GM12878 (cell line): ENCODE results near the gene ZNF75A. TPM values are rescaled to one million over a fixed set of nuclear protein-coding genes. Genes with fewer than 3 reads are reported as not detected.

Experiments used
- CREM ChIP-seq: IDR thresholded peaks from 2 replicates; pipeline ENCODE4 v1.6.1; 2014; ENCODE audit warnings: antibody characterized with exemption, low read depth
- FOS ChIP-seq: IDR thresholded peaks from 3 replicates; pipeline ENCODE4 v1.6.1; 2011; ENCODE audit warnings: borderline replicate concordance; ENCODE audit not compliant: insufficient read length; ENCODE audit errors: extremely low read depth
- LARP7 ChIP-seq: fragments of 450-650 bp; IDR thresholded peaks from 2 replicates; pipeline ENCODE4 v1.6.1; 2017; ENCODE audit warnings: mild to moderate bottlenecking
- MEF2A ChIP-seq: IDR thresholded peaks from 2 replicates; pipeline ENCODE4 v1.6.1; 2011; ENCODE audit warnings: low read depth, mild to moderate bottlenecking, low read length, moderate library complexity; ENCODE audit not compliant: insufficient read depth
- MTA3 ChIP-seq: IDR thresholded peaks from 2 replicates; pipeline ENCODE4 v1.6.1; 2012; ENCODE audit warnings: low read length, inconsistent platforms, borderline replicate concordance
- NRF1 ChIP-seq: conservative IDR thresholded peaks from 2 replicates; pipeline ENCODE4 v1.6.1; 2011; ENCODE audit warnings: mild to moderate bottlenecking, low read depth, low read length, improper control_type of control experiment
- ZNF274 ChIP-seq: IDR thresholded peaks from one replicate; pipeline ENCODE4 v1.8.0; 2011; ENCODE audit not compliant: insufficient read length, insufficient read depth
- ZNF384 ChIP-seq: IDR thresholded peaks from 2 replicates; pipeline ENCODE4 v1.6.1; 2012; ENCODE audit warnings: low read depth, mild to moderate bottlenecking, low read length, improper control_type of control experiment, borderline replicate concordance
- polyA plus RNA-seq, 11 experiments: library from polyadenylated mRNA; depleted of rRNA in 4 of 11; unstranded in 6 of 11; stranded (reverse) in 5 of 11; fragments of >200 nt; fragmentation: Nextera tagmentation in 4 of 11; fragmentation: Illumina TruSeq in 1 of 11; extraction: Ambion mirVana in 4 of 11; extraction: Trizol in 1 of 11; gene quantifications; 1 replicate in 1 of 11; 2 replicates in 10 of 11; pipeline versions ENCODE4 v1.2.1 to v1.2.3, GENCODE V29; 2011 to 2016; ENCODE audit warnings: inconsistent platforms in 2 of 11, missing spikeins in 2 of 11, low read depth in 1 of 11
- total RNA-seq, 4 experiments: library from RNA; depleted of rRNA in 3 of 4; stranded (reverse); fragments of >200 nt in 3 of 4; fragmentation: Illumina TruSeq in 1 of 4; extraction: Trizol in 1 of 4; gene quantifications; 2 replicates each; pipeline versions ENCODE4 v1.2.1 to v1.2.3, GENCODE V29; 2013 to 2021
- TF ChIP-seq, protein P1 (sequence below): IDR thresholded peaks from 2 replicates; pipeline ENCODE4 v1.6.1; 2011; ENCODE audit warnings: low read depth, mild to moderate bottlenecking, low read length, moderate library complexity, borderline replicate concordance; ENCODE audit errors: extremely low read depth
- TF ChIP-seq, protein P2 (sequence below): IDR thresholded peaks from 2 replicates; pipeline ENCODE4 v1.6.1; 2011; ENCODE audit warnings: mild to moderate bottlenecking, low read depth, low read length, moderate library complexity; ENCODE audit not compliant: insufficient replicate concordance
- TF ChIP-seq, protein P3 (sequence below): fragments of 450-650 bp; formaldehyde crosslinking; IDR thresholded peaks from 2 replicates; pipeline ENCODE4 v1.4.0; 2020; ENCODE audit warnings: mild to moderate bottlenecking, moderate library complexity
- TF ChIP-seq, protein P4 (sequence below): IDR thresholded peaks from 2 replicates; pipeline ENCODE4 v1.6.1; 2012; ENCODE audit warnings: improper control_type of control experiment, low read depth, low read length; ENCODE audit not compliant: insufficient replicate concordance
- TF ChIP-seq, protein P5 (sequence below): fragments of 450-650 bp; IDR thresholded peaks from 2 replicates; pipeline ENCODE4 v1.6.1; 2018; ENCODE audit warnings: mild to moderate bottlenecking, low read depth, moderate library complexity; ENCODE audit not compliant: partially characterized antibody

Gene ZNF75A
- total and polyA plus RNA-seq, 10 of the 15 experiments (the other 5 are each of a cell fraction or from before 2014, with no cell fraction given) = 7.4 to 21.2 (median 16.1) TPM

DNA sequence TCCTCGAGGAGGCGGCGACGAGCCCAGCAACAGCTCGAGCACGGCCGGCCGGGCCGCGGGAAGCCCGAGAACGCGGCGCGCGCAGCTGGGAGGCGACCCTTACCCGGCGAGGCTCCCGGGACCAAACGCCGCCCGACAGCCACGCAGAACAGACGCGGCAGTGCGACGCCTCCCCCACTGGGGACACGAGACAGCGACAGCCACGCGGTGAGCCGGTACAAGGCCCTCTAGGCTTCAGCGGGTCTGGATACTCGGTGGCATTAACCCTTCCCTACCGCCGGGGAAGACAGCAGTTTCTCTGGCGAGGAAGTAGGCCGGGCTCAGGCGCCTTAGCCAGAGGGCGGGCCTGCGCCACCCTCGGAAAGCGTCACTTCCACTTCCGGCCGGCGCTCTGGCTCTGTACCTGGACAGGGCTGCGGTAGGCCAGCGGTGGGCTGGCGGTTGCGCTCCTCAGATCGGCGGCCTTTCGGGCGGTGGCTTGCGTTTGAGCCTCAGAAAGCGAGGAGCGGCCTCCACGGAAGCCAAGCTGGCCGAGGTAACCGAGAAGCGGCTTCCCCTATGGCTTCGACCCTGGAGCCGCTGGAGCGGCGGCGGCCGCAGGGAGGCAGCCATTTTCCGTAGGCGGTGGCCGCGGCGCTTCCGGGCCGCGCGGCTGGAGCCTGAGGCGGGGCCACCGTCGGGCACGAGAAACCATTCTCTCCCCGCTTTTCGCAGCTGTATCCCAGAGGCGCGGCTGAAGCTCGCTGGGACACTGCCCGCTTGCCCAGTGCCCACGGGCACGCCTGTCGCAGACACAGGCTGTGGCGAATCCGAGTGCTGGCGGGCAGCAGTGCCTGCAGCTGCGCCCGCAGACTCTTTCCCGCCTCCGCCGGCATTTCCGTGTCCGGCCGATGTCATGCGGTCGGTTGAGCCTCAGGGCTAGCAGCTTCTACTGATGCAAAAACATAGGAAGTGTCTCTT lies at the start of gene ZNF75A, which contains the start of gene TIGD7 (continued):
- TF ChIP-seq, protein P1, sequence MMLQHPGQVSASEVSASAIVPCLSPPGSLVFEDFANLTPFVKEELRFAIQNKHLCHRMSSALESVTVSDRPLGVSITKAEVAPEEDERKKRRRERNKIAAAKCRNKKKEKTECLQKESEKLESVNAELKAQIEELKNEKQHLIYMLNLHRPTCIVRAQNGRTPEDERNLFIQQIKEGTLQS = no peak
- TF ChIP-seq, protein P2, sequence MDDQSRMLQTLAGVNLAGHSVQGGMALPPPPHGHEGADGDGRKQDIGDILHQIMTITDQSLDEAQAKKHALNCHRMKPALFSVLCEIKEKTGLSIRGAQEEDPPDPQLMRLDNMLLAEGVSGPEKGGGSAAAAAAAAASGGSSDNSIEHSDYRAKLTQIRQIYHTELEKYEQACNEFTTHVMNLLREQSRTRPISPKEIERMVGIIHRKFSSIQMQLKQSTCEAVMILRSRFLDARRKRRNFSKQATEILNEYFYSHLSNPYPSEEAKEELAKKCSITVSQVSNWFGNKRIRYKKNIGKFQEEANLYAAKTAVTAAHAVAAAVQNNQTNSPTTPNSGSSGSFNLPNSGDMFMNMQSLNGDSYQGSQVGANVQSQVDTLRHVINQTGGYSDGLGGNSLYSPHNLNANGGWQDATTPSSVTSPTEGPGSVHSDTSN = no peak
- TF ChIP-seq NRF1 (no peak), ZNF274 (no peak), MTA3 (peak; percentile 43; the same call in 1 of the 2 replicates), ZNF384 (no peak), CREM (peak; percentile 86), FOS (no peak), LARP7 (peak; percentile 75), MEF2A (no peak)
- TF ChIP-seq, protein P3, sequence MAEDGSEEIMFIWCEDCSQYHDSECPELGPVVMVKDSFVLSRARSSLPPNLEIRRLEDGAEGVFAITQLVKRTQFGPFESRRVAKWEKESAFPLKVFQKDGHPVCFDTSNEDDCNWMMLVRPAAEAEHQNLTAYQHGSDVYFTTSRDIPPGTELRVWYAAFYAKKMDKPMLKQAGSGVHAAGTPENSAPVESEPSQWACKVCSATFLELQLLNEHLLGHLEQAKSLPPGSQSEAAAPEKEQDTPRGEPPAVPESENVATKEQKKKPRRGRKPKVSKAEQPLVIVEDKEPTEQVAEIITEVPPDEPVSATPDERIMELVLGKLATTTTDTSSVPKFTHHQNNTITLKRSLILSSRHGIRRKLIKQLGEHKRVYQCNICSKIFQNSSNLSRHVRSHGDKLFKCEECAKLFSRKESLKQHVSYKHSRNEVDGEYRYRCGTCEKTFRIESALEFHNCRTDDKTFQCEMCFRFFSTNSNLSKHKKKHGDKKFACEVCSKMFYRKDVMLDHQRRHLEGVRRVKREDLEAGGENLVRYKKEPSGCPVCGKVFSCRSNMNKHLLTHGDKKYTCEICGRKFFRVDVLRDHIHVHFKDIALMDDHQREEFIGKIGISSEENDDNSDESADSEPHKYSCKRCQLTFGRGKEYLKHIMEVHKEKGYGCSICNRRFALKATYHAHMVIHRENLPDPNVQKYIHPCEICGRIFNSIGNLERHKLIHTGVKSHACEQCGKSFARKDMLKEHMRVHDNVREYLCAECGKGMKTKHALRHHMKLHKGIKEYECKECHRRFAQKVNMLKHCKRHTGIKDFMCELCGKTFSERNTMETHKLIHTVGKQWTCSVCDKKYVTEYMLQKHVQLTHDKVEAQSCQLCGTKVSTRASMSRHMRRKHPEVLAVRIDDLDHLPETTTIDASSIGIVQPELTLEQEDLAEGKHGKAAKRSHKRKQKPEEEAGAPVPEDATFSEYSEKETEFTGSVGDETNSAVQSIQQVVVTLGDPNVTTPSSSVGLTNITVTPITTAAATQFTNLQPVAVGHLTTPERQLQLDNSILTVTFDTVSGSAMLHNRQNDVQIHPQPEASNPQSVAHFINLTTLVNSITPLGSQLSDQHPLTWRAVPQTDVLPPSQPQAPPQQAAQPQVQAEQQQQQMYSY (CRISPR knock-in tag) = no peak
- TF ChIP-seq, protein P4, sequence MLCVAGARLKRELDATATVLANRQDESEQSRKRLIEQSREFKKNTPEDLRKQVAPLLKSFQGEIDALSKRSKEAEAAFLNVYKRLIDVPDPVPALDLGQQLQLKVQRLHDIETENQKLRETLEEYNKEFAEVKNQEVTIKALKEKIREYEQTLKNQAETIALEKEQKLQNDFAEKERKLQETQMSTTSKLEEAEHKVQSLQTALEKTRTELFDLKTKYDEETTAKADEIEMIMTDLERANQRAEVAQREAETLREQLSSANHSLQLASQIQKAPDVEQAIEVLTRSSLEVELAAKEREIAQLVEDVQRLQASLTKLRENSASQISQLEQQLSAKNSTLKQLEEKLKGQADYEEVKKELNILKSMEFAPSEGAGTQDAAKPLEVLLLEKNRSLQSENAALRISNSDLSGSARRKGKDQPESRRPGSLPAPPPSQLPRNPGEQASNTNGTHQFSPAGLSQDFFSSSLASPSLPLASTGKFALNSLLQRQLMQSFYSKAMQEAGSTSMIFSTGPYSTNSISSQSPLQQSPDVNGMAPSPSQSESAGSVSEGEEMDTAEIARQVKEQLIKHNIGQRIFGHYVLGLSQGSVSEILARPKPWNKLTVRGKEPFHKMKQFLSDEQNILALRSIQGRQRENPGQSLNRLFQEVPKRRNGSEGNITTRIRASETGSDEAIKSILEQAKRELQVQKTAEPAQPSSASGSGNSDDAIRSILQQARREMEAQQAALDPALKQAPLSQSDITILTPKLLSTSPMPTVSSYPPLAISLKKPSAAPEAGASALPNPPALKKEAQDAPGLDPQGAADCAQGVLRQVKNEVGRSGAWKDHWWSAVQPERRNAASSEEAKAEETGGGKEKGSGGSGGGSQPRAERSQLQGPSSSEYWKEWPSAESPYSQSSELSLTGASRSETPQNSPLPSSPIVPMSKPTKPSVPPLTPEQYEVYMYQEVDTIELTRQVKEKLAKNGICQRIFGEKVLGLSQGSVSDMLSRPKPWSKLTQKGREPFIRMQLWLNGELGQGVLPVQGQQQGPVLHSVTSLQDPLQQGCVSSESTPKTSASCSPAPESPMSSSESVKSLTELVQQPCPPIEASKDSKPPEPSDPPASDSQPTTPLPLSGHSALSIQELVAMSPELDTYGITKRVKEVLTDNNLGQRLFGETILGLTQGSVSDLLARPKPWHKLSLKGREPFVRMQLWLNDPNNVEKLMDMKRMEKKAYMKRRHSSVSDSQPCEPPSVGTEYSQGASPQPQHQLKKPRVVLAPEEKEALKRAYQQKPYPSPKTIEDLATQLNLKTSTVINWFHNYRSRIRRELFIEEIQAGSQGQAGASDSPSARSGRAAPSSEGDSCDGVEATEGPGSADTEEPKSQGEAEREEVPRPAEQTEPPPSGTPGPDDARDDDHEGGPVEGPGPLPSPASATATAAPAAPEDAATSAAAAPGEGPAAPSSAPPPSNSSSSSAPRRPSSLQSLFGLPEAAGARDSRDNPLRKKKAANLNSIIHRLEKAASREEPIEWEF = no peak
- TF ChIP-seq, protein P5, sequence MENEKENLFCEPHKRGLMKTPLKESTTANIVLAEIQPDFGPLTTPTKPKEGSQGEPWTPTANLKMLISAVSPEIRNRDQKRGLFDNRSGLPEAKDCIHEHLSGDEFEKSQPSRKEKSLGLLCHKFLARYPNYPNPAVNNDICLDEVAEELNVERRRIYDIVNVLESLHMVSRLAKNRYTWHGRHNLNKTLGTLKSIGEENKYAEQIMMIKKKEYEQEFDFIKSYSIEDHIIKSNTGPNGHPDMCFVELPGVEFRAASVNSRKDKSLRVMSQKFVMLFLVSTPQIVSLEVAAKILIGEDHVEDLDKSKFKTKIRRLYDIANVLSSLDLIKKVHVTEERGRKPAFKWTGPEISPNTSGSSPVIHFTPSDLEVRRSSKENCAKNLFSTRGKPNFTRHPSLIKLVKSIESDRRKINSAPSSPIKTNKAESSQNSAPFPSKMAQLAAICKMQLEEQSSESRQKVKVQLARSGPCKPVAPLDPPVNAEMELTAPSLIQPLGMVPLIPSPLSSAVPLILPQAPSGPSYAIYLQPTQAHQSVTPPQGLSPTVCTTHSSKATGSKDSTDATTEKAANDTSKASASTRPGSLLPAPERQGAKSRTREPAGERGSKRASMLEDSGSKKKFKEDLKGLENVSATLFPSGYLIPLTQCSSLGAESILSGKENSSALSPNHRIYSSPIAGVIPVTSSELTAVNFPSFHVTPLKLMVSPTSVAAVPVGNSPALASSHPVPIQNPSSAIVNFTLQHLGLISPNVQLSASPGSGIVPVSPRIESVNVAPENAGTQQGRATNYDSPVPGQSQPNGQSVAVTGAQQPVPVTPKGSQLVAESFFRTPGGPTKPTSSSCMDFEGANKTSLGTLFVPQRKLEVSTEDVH = no peak
